Lung (tissue), 12 donors: Measurements from ENCODE around the gene SEL1L3. TPM values are rescaled to one million over a fixed set of nuclear protein-coding genes. Genes with fewer than 3 reads are reported as not detected.
A peak's percentile ranks its signal among the peaks of the same experiment; 100 is the strongest.

Experiments used
- ATAC-seq: fragments of 200-7000 bp; cut with Tn5 transposase; one replicate; pipeline ENCODE4 v1.9.1; 2020; ENCODE audit warnings: moderate number of reproducible peaks; ENCODE audit not compliant: insufficient read depth, low FRiP score
- DNase-seq, 3 donors: peaks; one replicate each; pipeline ENCODE4 v3.0.0-alpha.2; 2013 to 2017
- H3K27ac ChIP-seq, 2 donors: one replicate each; pipeline ENCODE4 v1.5.1; 2013; ENCODE audit warnings: mild to moderate bottlenecking in 2 of 2, moderate library complexity in 2 of 2, control low read depth in 1 of 2, inconsistent platforms in 1 of 2, low read depth in 1 of 2, low read length in 1 of 2
- H3K27me3 ChIP-seq, 3 donors: one replicate each; pipeline ENCODE4 v1.5.1; 2013; ENCODE audit warnings: low read length in 2 of 3; ENCODE audit not compliant: control insufficient read depth in 3 of 3, insufficient read depth in 3 of 3
- H3K36me3 ChIP-seq, 4 donors: one replicate each; pipeline ENCODE4 v1.5.1; 2013; ENCODE audit warnings: low read length in 4 of 4, mild to moderate bottlenecking in 1 of 4, moderate library complexity in 1 of 4; ENCODE audit not compliant: control insufficient read depth in 4 of 4, insufficient read depth in 4 of 4
- H3K4me1 ChIP-seq, 5 donors: one replicate each; pipeline ENCODE4 v1.5.1; 2013; ENCODE audit warnings: low read length in 5 of 5, mild to moderate bottlenecking in 2 of 5, moderate library complexity in 1 of 5; ENCODE audit not compliant: control insufficient read depth in 5 of 5, insufficient read depth in 5 of 5
- H3K4me3 ChIP-seq: one replicate; pipeline ENCODE4 v1.5.1; 2013; ENCODE audit warnings: mild to moderate bottlenecking, control low read depth, moderate library complexity
- H3K9ac ChIP-seq, 2 donors: one replicate each; pipeline ENCODE4 v1.5.1; 2013; ENCODE audit warnings: low read length in 2 of 2, control low read depth in 1 of 2; ENCODE audit not compliant: insufficient read depth in 1 of 2
- H3K9me3 ChIP-seq, 4 donors: one replicate each; pipeline ENCODE4 v1.5.1; 2013; ENCODE audit warnings: low read length in 3 of 4, mild to moderate bottlenecking in 1 of 4, moderate library complexity in 1 of 4; ENCODE audit not compliant: control insufficient read depth in 4 of 4, insufficient read depth in 3 of 4
- WGBS, 2 donors: extraction: QIAGEN DNeasy Blood & Tissue Kit; methylation state at CpG; one replicate each; pipeline ENCODE4 v1.1.7; 2013; 5-methylcytosine and 5-hydroxymethylcytosine counted together
- polyA plus RNA-seq, 2 donors: library from polyadenylated mRNA; stranded (reverse); fragments of 200-250 nt; gene quantifications; one replicate each; pipeline ENCODE4 v1.2.1, GENCODE V29; 2013
- total RNA-seq, 2 donors: library from RNA; depleted of rRNA in 1 of 2; stranded (reverse); fragments of >200 nt in 1 of 2; gene quantifications; one replicate each; pipeline ENCODE4 v1.2.1, GENCODE V29; 2014 to 2021
- TF ChIP-seq, protein P1 (sequence below): IDR thresholded peaks from 2 replicates; pipeline ENCODE4 v1.5.1; 2012; ENCODE audit warnings: mild to moderate bottlenecking; ENCODE audit errors: control extremely low read depth, extremely low read depth
- donor health status: control.
- donor health status: control.
- donor health status: Bipolar disorder and iron deficiency.
- donor health status: healthy.
- donor health status: DM: yes; HTN: yes; CAD: no.

SEL1L3 gene
- total and polyA plus RNA-seq, 4 donors, result 29.2 to 93.3 (median 57.1) TPM

DNA sequence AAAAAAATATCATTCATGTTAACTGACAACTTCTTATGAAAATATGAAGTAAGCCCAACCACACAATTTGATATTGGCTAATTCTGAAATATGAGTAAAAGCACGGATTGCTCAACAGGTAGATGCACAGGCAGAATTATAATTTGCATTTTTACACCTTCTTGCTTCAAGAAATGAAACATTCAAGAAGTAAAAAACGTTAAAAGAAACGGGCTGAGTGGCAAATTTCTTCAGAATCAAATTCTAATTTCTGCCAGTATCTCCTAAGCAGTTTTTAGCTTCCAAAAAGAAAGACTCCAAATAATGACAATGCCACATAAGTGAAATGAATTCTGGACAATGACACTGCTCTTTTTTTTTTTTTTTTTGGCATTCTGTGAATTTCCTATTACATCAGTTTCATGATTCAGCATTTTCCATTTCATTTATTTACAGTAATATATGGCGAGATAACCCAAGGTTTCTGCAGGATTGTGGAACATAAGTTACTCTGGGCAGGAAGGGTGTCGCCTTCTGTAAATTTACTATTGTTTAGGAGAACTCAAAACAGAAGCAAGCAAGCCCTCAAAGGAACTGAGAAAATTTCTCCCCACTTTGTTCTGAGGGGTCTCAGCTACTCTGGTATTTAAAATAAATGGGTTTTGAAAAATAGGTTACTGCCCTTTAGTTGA lies 1.4 kb downstream of the SEL1L3 start:
- peaks cover 0 to 20% (median 16%) of the 10 kb centered on the region in 5 donors for H3K4me1 ChIP-seq
- no peaks in the 10 kb centered on the region for H3K9me3 ChIP-seq
- peak overlapping the region in 1 of 2 donors; percentile 56 for H3K9ac ChIP-seq
- DNase-seq (peak in 2 of 3 donors; percentile 46 to 64), ATAC-seq (no peak)
- peak overlapping the region; percentile 58 for H3K4me3 ChIP-seq
- TF ChIP-seq, protein P1, sequence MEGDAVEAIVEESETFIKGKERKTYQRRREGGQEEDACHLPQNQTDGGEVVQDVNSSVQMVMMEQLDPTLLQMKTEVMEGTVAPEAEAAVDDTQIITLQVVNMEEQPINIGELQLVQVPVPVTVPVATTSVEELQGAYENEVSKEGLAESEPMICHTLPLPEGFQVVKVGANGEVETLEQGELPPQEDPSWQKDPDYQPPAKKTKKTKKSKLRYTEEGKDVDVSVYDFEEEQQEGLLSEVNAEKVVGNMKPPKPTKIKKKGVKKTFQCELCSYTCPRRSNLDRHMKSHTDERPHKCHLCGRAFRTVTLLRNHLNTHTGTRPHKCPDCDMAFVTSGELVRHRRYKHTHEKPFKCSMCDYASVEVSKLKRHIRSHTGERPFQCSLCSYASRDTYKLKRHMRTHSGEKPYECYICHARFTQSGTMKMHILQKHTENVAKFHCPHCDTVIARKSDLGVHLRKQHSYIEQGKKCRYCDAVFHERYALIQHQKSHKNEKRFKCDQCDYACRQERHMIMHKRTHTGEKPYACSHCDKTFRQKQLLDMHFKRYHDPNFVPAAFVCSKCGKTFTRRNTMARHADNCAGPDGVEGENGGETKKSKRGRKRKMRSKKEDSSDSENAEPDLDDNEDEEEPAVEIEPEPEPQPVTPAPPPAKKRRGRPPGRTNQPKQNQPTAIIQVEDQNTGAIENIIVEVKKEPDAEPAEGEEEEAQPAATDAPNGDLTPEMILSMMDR, result no peak
- 15 to 17% methylated on average over 5 of the region's 5 CpGs for whole genome bisulfite sequencing, 2 donors
- H3K27me3 ChIP-seq, result peaks cover 0 to 10% (median 9%) of the 10 kb centered on the region in 3 donors
- peak overlapping the region; percentile 1 to 85 for H3K27ac ChIP-seq
- H3K36me3 ChIP-seq, result no peaks in the 10 kb centered on the region

- ATAC-seq (peak; percentile 21), DNase-seq (peak in 1 of 3 donors; percentile 35)
- Histone ChIP-seq H3K9ac (no peak overlapping the region), H3K36me3 (no peaks in the 10 kb centered on the region), H3K4me3 (no peak overlapping the region), H3K4me1 (peaks cover 0 to 22% (median 16%) of the 10 kb centered on the region in 5 donors), H3K9me3 (no peaks in the 10 kb centered on the region), H3K27ac (peak overlapping the region in 1 of 2 donors; percentile 73), H3K27me3 (peaks cover 0 to 10% (median 9%) of the 10 kb centered on the region in 3 donors)
- 40% methylated on average over 7 of the region's 7 CpGs for WGBS, 2 donors
- TF ChIP-seq, protein P1, result no peak
These were observed 2.1 kb downstream of the SEL1L3 start for GRCh38 chr4:25860586-25861279.

DNA sequence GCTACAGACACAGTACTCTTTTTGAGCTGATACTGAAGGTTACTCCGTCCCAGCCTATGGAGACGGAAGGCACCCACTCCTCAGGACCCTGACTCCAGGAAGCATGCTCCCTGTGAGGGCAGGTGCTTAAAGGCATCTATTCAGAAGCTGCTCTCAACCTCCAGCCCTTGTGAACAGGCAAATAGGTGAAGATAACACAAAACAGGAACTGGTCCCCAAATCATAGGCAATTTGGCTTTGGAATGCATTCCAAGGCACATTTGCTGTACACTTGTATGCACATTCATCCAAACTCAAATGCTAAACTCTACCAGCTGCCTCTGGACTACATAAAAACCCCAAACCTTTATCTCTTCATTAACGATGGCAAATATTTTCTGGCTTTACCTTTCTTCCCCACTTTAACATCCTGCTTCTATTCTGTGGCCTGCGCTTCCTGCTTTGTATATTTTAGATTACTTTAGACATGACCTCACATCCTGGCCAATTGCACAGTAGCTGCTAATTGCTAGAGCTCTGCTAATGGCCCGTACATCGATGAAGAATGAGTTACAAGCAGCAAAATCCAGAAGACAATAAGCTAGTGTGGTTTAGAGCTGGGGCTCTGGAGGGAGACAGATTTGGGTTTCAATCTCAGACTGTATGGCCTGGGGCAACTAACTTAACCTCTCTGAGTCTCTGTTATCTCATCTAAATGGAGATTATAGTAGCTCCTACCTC lies 3.2 kb downstream of the SEL1L3 start:
- TF ChIP-seq, protein P1, result no peak
- Histone ChIP-seq H3K27me3 (peaks cover 0 to 10% (median 9%) of the 10 kb centered on the region in 3 donors), H3K27ac (peak overlapping the region; percentile 11 to 79), H3K9me3 (no peaks in the 10 kb centered on the region), H3K36me3 (no peaks in the 10 kb centered on the region), H3K4me1 (peaks cover 0 to 27% (median 16%) of the 10 kb centered on the region in 5 donors), H3K4me3 (no peak overlapping the region), H3K9ac (no peak overlapping the region)
- 36 to 40% methylated on average over 6 of the region's 6 CpGs for WGBS, 2 donors
- no peak for ATAC-seq
- peak in 1 of 3 donors; percentile 40 for DNase-seq
